Activated naive CD4-positive, alpha-beta T cell treated with anti-CD3 and anti-CD28 coated beads, Interleukin-2, amount 10 ng/mL, durations not matched to agents 5 hours and 36 hours (primary cell): ENCODE data around the gene YY1AP1. TPM values are rescaled to one million over a fixed set of nuclear protein-coding genes. Genes with fewer than 3 reads are reported as not detected.

Source experiments
- total RNA-seq, 2 experiments: library from RNA; stranded (reverse); gene quantifications; one replicate each; pipeline ENCODE4 v1.2.3, GENCODE V29; 2021

Gene YY1AP1
- 10 to 100 TPM; 70.9 to 73.8 TPM for total RNA-seq

GRCh38 chr1:155688324-155689080 lies at the start of gene YY1AP1:
YY1AP1 (minus strand) TSS chr1:155688774; CDS start chr1:155680436, 8,338 bp downstream.

GRCh38 chr1:155689081-155689607 lies 570 bp upstream of the YY1AP1 start, which contains the start of gene DAP3:
DAP3 (plus strand) TSS chr1:155689091; CDS start chr1:155709780, 20,689 bp downstream.

GRCh38 chr1:155609515-155610256 lies 78.9 kb downstream of the YY1AP1 start, which contains the start of gene MSTO1:
MSTO1 (plus strand) TSS chr1:155610218; CDS start chr1:155610249, 31 bp downstream.

Other genes starting within 250 kb of the YY1AP1 start
- gene ASH1L, start 126.0 kb downstream of the YY1AP1 start, total RNA-seq, result 10 to 100 TPM; 46.7 to 47.4 TPM
- gene MSTO1, start 78.6 kb downstream of the YY1AP1 start, total RNA-seq, result 10 to 100 TPM; 50.7 to 53.1 TPM
- 100 to 1,000 TPM; 120 to 132 TPM for gene DAP3, start 317 bp upstream of the YY1AP1 start, total RNA-seq
- gene GON4L, start 168.4 kb upstream of the YY1AP1 start, total RNA-seq, result 10 to 100 TPM; 71.3 to 71.5 TPM
- gene SYT11, start 170.8 kb upstream of the YY1AP1 start, total RNA-seq, result 1 to 10 TPM; 5.7 to 6.2 TPM
- gene RIT1, start 222.6 kb upstream of the YY1AP1 start, total RNA-seq, result 10 to 100 TPM; 32.1 to 33.1 TPM
- gene KHDC4, start 245.6 kb upstream of the YY1AP1 start, total RNA-seq, result 10 to 100 TPM; 59.4 to 61.4 TPM